HG03442 (cell line): ENCODE measurements around the gene PHTF2.
A peak's percentile ranks its signal among the peaks of the same experiment; 100 is the strongest.

ENCODE experiments used
- ATAC-seq: cut with Tn5 transposase; IDR thresholded peaks from one replicate; pipeline ENCODE4 v1.9.1; 2021; ENCODE audit warnings: mild to moderate bottlenecking, moderate library complexity; ENCODE audit not compliant: unreplicated experiment

PHTF2 gene

GRCh38 chr7:77791956-77792355, 6.6 kb upstream of the PHTF2 start:
- no peak for ATAC-seq

- ATAC-seq = no peak
Measured at GRCh38 chr7:77794000-77794399, 4.6 kb upstream of the PHTF2 start.

GRCh38 chr7:77796109-77796508, 2.5 kb upstream of the PHTF2 start:
- ATAC-seq = no peak

GRCh38 chr7:77796960-77797359, 1.6 kb upstream of the PHTF2 start:
- no peak for ATAC-seq

GRCh38 chr7:77797734-77798393, 709 bp upstream of the PHTF2 start:
- peak; percentile 22 for ATAC-seq

- ATAC-seq = no peak
Measured at GRCh38 chr7:77799078-77799964, 748 bp downstream of the PHTF2 start.

- peak; percentile 14 for ATAC-seq
Measured at GRCh38 chr7:77800158-77800557, 1.6 kb downstream of the PHTF2 start.

GRCh38 chr7:77800730-77801129, 2.2 kb downstream of the PHTF2 start:
- no peak for ATAC-seq

GRCh38 chr7:77802557-77803405, 4.2 kb downstream of the PHTF2 start:
- ATAC-seq = no peak

- ATAC-seq = no peak
Measured at GRCh38 chr7:77806425-77806824, 7.9 kb downstream of the PHTF2 start.

- ATAC-seq = no peak
Measured at GRCh38 chr7:77808517-77808916, 9.9 kb downstream of the PHTF2 start.

GRCh38 chr7:77811516-77812289, 13.1 kb downstream of the PHTF2 start:
- no peak for ATAC-seq

- ATAC-seq = no peak
Measured at GRCh38 chr7:77812290-77812685, 13.7 kb downstream of the PHTF2 start.

GRCh38 chr7:77813180-77813579, 14.6 kb downstream of the PHTF2 start:
- no peak for ATAC-seq

- ATAC-seq = no peak
Measured at GRCh38 chr7:77819021-77819420, 20.4 kb downstream of the PHTF2 start.

GRCh38 chr7:77820967-77821366, 22.4 kb downstream of the PHTF2 start:
- ATAC-seq = no peak

- ATAC-seq = no peak
Measured at GRCh38 chr7:77822269-77822668, 23.7 kb downstream of the PHTF2 start.

- ATAC-seq = no peak
Measured at GRCh38 chr7:77823787-77824186, 25.2 kb downstream of the PHTF2 start.

- ATAC-seq = no peak
Measured at GRCh38 chr7:77824636-77825035, 26.1 kb downstream of the PHTF2 start.

GRCh38 chr7:77825131-77825530, 26.6 kb downstream of the PHTF2 start:
- ATAC-seq = no peak

GRCh38 chr7:77826300-77826699, 27.7 kb downstream of the PHTF2 start:
- no peak for ATAC-seq
